ENCODE results near the gene PRR29.

DNA sequence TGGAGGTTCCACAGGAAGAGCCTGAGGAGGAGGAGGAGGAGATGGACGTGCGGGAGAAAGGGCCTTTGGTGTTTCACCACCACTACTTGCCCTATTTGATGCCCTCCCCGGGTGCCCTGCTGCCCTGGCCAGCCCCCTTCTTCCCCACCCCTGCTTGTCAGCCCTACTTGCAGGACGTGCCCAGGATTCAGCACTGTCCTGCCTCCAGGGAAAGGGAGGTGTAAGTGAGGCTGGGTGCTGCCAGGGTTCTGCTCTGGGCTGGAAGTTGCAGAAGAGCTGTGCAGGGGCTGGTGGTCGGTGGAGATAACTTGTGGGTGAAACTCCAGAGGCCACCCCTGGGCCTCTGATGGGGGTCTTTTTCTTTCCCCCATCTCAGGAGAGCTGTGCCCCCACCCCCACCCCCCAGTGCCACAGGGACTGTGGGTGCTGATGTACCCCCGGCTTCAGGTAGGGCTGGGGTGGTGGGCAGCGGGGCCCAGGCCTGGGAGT, 3.0 kb downstream of the PRR29 start:
- TF ChIP-seq, protein P1, sequence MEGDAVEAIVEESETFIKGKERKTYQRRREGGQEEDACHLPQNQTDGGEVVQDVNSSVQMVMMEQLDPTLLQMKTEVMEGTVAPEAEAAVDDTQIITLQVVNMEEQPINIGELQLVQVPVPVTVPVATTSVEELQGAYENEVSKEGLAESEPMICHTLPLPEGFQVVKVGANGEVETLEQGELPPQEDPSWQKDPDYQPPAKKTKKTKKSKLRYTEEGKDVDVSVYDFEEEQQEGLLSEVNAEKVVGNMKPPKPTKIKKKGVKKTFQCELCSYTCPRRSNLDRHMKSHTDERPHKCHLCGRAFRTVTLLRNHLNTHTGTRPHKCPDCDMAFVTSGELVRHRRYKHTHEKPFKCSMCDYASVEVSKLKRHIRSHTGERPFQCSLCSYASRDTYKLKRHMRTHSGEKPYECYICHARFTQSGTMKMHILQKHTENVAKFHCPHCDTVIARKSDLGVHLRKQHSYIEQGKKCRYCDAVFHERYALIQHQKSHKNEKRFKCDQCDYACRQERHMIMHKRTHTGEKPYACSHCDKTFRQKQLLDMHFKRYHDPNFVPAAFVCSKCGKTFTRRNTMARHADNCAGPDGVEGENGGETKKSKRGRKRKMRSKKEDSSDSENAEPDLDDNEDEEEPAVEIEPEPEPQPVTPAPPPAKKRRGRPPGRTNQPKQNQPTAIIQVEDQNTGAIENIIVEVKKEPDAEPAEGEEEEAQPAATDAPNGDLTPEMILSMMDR (conservative IDR thresholded peaks at IDR 0.05; ENCODE audit: low read length): no peak
- no peak for TF ChIP-seq EZH2phosphoT487 (IDR thresholded peaks at IDR 0.05; ENCODE audit: borderline replicate concordance, low read depth, low read length)
